SK-N-SH treated with all-trans-retinoic acid at 6 μM for 48 hours (cell line): ENCODE results near the gene SPINK5.

ENCODE experiments used
- ATAC-seq: fragments of 200-7000 bp; cut with Tn5 transposase; 3 replicates; pipeline ENCODE4 v1.9.1; 2020; ENCODE audit warnings: mild to moderate bottlenecking, moderate library complexity
- ARNTL ChIP-seq: fragments of 450-650 bp; formaldehyde crosslinking; IDR thresholded peaks from 2 replicates; pipeline ENCODE4 v1.5.0; 2020; ENCODE audit warnings: low read depth, mild to moderate bottlenecking, moderate library complexity, borderline replicate concordance
- BACH2 ChIP-seq: fragments of 250-450 bp; sonication (Bioruptor Pico); IDR thresholded peaks from 2 replicates; pipeline ENCODE4 v1.9.0; 2021; ENCODE audit warnings: mild to moderate bottlenecking, borderline replicate concordance
- CREB5 ChIP-seq: fragments of 250-450 bp; sonication (Bioruptor Pico); IDR thresholded peaks from 2 replicates; pipeline ENCODE4 v1.5.1; 2020; ENCODE audit warnings: low read depth, mild to moderate bottlenecking, moderate library complexity
- CSDC2 ChIP-seq: fragments of 250-450 bp; sonication (Bioruptor Pico); IDR thresholded peaks from 2 replicates; pipeline ENCODE4 v1.5.0; 2020; ENCODE audit warnings: mild to moderate bottlenecking, moderate library complexity
- ESRRG ChIP-seq: fragments of 250-450 bp; sonication (Bioruptor Pico); IDR thresholded peaks from 2 replicates; pipeline ENCODE4 v1.6.1; 2021; ENCODE audit warnings: mild to moderate bottlenecking
- GLIS3 ChIP-seq: fragments of 250-450 bp; sonication (Bioruptor Pico); IDR thresholded peaks from 2 replicates; pipeline ENCODE4 v1.5.0; 2020; ENCODE audit warnings: mild to moderate bottlenecking, moderate library complexity
- ISL1 ChIP-seq: fragments of 250-450 bp; sonication (Bioruptor Pico); IDR thresholded peaks from 2 replicates; pipeline ENCODE4 v2.1.2; 2022; ENCODE audit warnings: mild to moderate bottlenecking, moderate library complexity
- OSR1 ChIP-seq: fragments of 250-450 bp; sonication (Bioruptor Pico); IDR thresholded peaks from 2 replicates; pipeline ENCODE4 v1.8.0; 2022; ENCODE audit warnings: moderate library complexity, mild to moderate bottlenecking, inconsistent platforms
- PATZ1 ChIP-seq: fragments of 250-450 bp; sonication (Bioruptor Pico); IDR thresholded peaks from 2 replicates; pipeline ENCODE4 v1.8.0; 2020; ENCODE audit warnings: mild to moderate bottlenecking, moderate library complexity, borderline replicate concordance
- PPARA ChIP-seq: fragments of 250-450 bp; sonication (Bioruptor Pico); IDR thresholded peaks from 2 replicates; pipeline ENCODE4 v1.5.0; 2020; ENCODE audit warnings: mild to moderate bottlenecking, borderline replicate concordance
- SNAI2 ChIP-seq: fragments of 250-450 bp; sonication (Bioruptor Pico); IDR thresholded peaks from 2 replicates; pipeline ENCODE4 v1.5.0; 2020; ENCODE audit warnings: mild to moderate bottlenecking, moderate library complexity
- TCF4 ChIP-seq: fragments of 250-450 bp; sonication (Bioruptor Pico); IDR thresholded peaks from 2 replicates; pipeline ENCODE4 v1.8.0; 2021; ENCODE audit warnings: mild to moderate bottlenecking, moderate library complexity, borderline replicate concordance
- TOX ChIP-seq: fragments of 250-450 bp; sonication (Bioruptor Pico); IDR thresholded peaks from 2 replicates; pipeline ENCODE4 v1.8.0; 2021; ENCODE audit warnings: mild to moderate bottlenecking, moderate library complexity, borderline replicate concordance
- TSHZ2 ChIP-seq: fragments of 250-450 bp; sonication (Bioruptor Pico); IDR thresholded peaks from 2 replicates; pipeline ENCODE4 v1.5.0; 2020; ENCODE audit warnings: mild to moderate bottlenecking, moderate library complexity
- ZC3H10 ChIP-seq: fragments of 250-450 bp; sonication (Bioruptor Pico); IDR thresholded peaks from 2 replicates; pipeline ENCODE4 v1.5.1; 2021; ENCODE audit warnings: mild to moderate bottlenecking, moderate library complexity
- ZFP3 ChIP-seq: fragments of 250-450 bp; sonication (Bioruptor Pico); IDR thresholded peaks from 2 replicates; pipeline ENCODE4 v1.5.0; 2020; ENCODE audit warnings: mild to moderate bottlenecking, moderate library complexity
- ZFP30 ChIP-seq: fragments of 450-650 bp; formaldehyde crosslinking; IDR thresholded peaks from 2 replicates; pipeline ENCODE4 v1.5.0; 2022; ENCODE audit warnings: mild to moderate bottlenecking, moderate library complexity
- ZNF565 ChIP-seq: fragments of 450-650 bp; formaldehyde crosslinking; conservative IDR thresholded peaks from 2 replicates; pipeline ENCODE4 v1.5.0; 2020; ENCODE audit warnings: low read depth, mild to moderate bottlenecking, moderate library complexity
- ZNF70 ChIP-seq: fragments of 450-650 bp; formaldehyde crosslinking; IDR thresholded peaks from 2 replicates; pipeline ENCODE4 v1.5.0; 2020; ENCODE audit warnings: mild to moderate bottlenecking, moderate library complexity
- ZNF8 ChIP-seq: fragments of 450-650 bp; formaldehyde crosslinking; IDR thresholded peaks from 2 replicates; pipeline ENCODE4 v1.5.0; 2020; ENCODE audit warnings: mild to moderate bottlenecking, moderate library complexity

The SPINK5 gene

GRCh38 chr5:148020257-148020988 is 43.4 kb upstream of the SPINK5 start:
- no peak for ATAC-seq
- TF ChIP-seq TCF4 (CRISPR knock-in tag) (no peak), ZNF565 (no peak), TOX (CRISPR knock-in tag) (no peak), ZC3H10 (CRISPR knock-in tag) (no peak), BACH2 (no peak), CREB5 (CRISPR knock-in tag) (no peak), PPARA (no peak), OSR1 (no peak), ISL1 (CRISPR knock-in tag) (no peak), CSDC2 (CRISPR knock-in tag) (no peak), ESRRG (CRISPR knock-in tag) (no peak), ZFP3 (CRISPR knock-in tag) (no peak)

- TF ChIP-seq ARNTL (CRISPR knock-in tag), result no peak
- TF ChIP-seq ZNF565, result no peak
- TF ChIP-seq ESRRG (CRISPR knock-in tag), result no peak
- no peak for TF ChIP-seq ISL1 (CRISPR knock-in tag)
- no peak for TF ChIP-seq PPARA
- TF ChIP-seq BACH2, result no peak
- TF ChIP-seq ZC3H10 (CRISPR knock-in tag), result no peak
- no peak for TF ChIP-seq GLIS3
- no peak for TF ChIP-seq OSR1
- TF ChIP-seq PATZ1 (CRISPR knock-in tag), result no peak
- no peak for TF ChIP-seq CREB5 (CRISPR knock-in tag)
- TF ChIP-seq TOX (CRISPR knock-in tag), result no peak
- no peak for TF ChIP-seq ZNF8 (CRISPR knock-in tag)
- TF ChIP-seq ZNF70 (CRISPR knock-in tag), result no peak
- no peak for TF ChIP-seq ZFP3 (CRISPR knock-in tag)
- TF ChIP-seq ZFP30 (CRISPR knock-in tag), result no peak
- no peak for ATAC-seq
Measured at GRCh38 chr5:148027505-148027904, 36.3 kb upstream of the SPINK5 start.

- no peak for TF ChIP-seq ZC3H10 (CRISPR knock-in tag)
- TF ChIP-seq GLIS3, result no peak
- no peak for TF ChIP-seq SNAI2
- no peak for ATAC-seq
Measured at GRCh38 chr5:148029131-148029530, 34.6 kb upstream of the SPINK5 start.

- TF ChIP-seq BACH2, result no peak
- TF ChIP-seq ZNF70 (CRISPR knock-in tag), result no peak
- no peak for TF ChIP-seq TSHZ2 (CRISPR knock-in tag)
- no peak for TF ChIP-seq PATZ1 (CRISPR knock-in tag)
- no peak for ATAC-seq
Measured at GRCh38 chr5:148033134-148033533, 30.6 kb upstream of the SPINK5 start.
